A549 (cell line): ENCODE measurements around the gene KIRREL1. TPM values are rescaled to one million over a fixed set of nuclear protein-coding genes. Genes with fewer than 3 reads are reported as not detected.

Experiments
- ATAC-seq, 2 experiments: fragments of 200-7000 bp in 1 of 2; fragments of >200 bp in 1 of 2; cut with Nextera tagmentation in 1 of 2; cut with Tn5 transposase in 1 of 2; 3 replicates each; pipeline versions ENCODE4 v1.8.0 to v1.9.1; 2018 to 2020; ENCODE audit warnings: mild to moderate bottlenecking in 1 of 2, moderate library complexity in 1 of 2
- CTCF ChIA-PET: fragments of 300-600 bp; sonication (Branson Sonifier 250); formaldehyde crosslinking; extraction: SDS; loops from one replicate; lab custom pipeline; 2021; ENCODE audit warnings: antibody characterized with exemption, inconsistent platforms; lab: Yijun Ruan, JAX
- POLR2A ChIA-PET: fragments of 350-600 bp; formaldehyde crosslinking; extraction: SDS; loops from one replicate; lab custom pipeline; 2021; ENCODE audit warnings: antibody characterized with exemption, inconsistent platforms; lab: Yijun Ruan, JAX
- DNase-seq, 2 experiments: peaks; one replicate each; pipeline versions ENCODE4 v3.0.0 to v3.0.0-alpha.2; 2011 to 2016; ENCODE audit warnings: low read depth in 1 of 2, low spot score in 1 of 2
- FAIRE-seq: peaks from 2 replicates; lab custom pipeline; 2011; peaks lifted over from hg19 to GRCh38; lab: Jason Lieb, UNC
- H3K27ac ChIP-seq, 2 experiments: fragments of >200 bp; sonication (Bioruptor Twin); formaldehyde crosslinking; 3 replicates each; pipeline ENCODE4 v1.5.1; 2016 to 2017
- H3K4me1 ChIP-seq: fragments of >200 bp; sonication (Bioruptor Twin); formaldehyde crosslinking; 3 replicates; pipeline ENCODE4 v1.6.1; 2016
- H3K4me2 ChIP-seq: fragments of >200 bp; sonication (Bioruptor Twin); formaldehyde crosslinking; 3 replicates; pipeline ENCODE4 v1.6.1; 2016
- H3K4me3 ChIP-seq: fragments of >200 bp; sonication (Bioruptor Twin); formaldehyde crosslinking; 3 replicates; pipeline ENCODE4 v1.5.1; 2016
- H3K9me3 ChIP-seq: fragments of >200 bp; sonication (Bioruptor Twin); formaldehyde crosslinking; 3 replicates; pipeline ENCODE4 v1.6.1; 2016
- BHLHE40 ChIP-seq: IDR thresholded peaks from 2 replicates; pipeline ENCODE4 v1.6.1; 2012; ENCODE audit warnings: low read depth, low read length, inconsistent platforms
- CBX8 ChIP-seq: fragments of 200-600 bp; sonication (generic); IDR thresholded peaks from 2 replicates; pipeline ENCODE4 v1.6.1; 2016
- CEBPB ChIP-seq, 2 experiments: fragments of >200 bp in 1 of 2; sonication (Bioruptor Twin) in 1 of 2; formaldehyde crosslinking in 1 of 2; IDR thresholded peaks; 2 replicates each; pipeline ENCODE4 v1.6.1; 2012 to 2016
- EHF ChIP-seq: fragments of 250-450 bp; sonication (Bioruptor Pico); IDR thresholded peaks from 2 replicates; pipeline ENCODE4 v1.5.0; 2020; ENCODE audit warnings: mild to moderate bottlenecking
- ESRRA ChIP-seq: fragments of 150-350 bp; IDR thresholded peaks from 2 replicates; pipeline ENCODE4 v1.6.1; 2014; ENCODE audit warnings: mild to moderate bottlenecking, low read length, borderline replicate concordance
- FOSB ChIP-seq: fragments of 250-450 bp; sonication (Bioruptor Pico); IDR thresholded peaks from 2 replicates; pipeline ENCODE4 v1.5.0; 2020; ENCODE audit warnings: mild to moderate bottlenecking, moderate library complexity
- FOSL2 ChIP-seq, 2 experiments: fragments of 450-650 bp in 1 of 2; fragments of >200 bp in 1 of 2; sonication (Bioruptor Twin) in 1 of 2; formaldehyde crosslinking; IDR thresholded peaks; 2 replicates each; pipeline versions ENCODE4 v1.5.0 to v1.6.1; 2016 to 2020; ENCODE audit warnings: mild to moderate bottlenecking in 1 of 2, moderate library complexity in 1 of 2
- FOXS1 ChIP-seq: fragments of 250-450 bp; sonication (Bioruptor Pico); IDR thresholded peaks from 2 replicates; pipeline ENCODE4 v1.5.0; 2020; ENCODE audit warnings: mild to moderate bottlenecking, moderate library complexity
- HDAC2 ChIP-seq: fragments of 200-600 bp; sonication (generic); IDR thresholded peaks from 2 replicates; pipeline ENCODE4 v1.6.1; 2016
- HEYL ChIP-seq: fragments of 250-450 bp; sonication (Bioruptor Pico); IDR thresholded peaks from 2 replicates; pipeline ENCODE4 v1.8.0; 2021; ENCODE audit warnings: mild to moderate bottlenecking, moderate library complexity
- HOXB5 ChIP-seq: fragments of 250-450 bp; sonication (Bioruptor Pico); IDR thresholded peaks from 2 replicates; pipeline ENCODE4 v1.5.0; 2020; ENCODE audit warnings: mild to moderate bottlenecking, moderate library complexity
- JUNB ChIP-seq: fragments of >200 bp; sonication (Bioruptor Twin); formaldehyde crosslinking; IDR thresholded peaks from 2 replicates; pipeline ENCODE4 v1.6.1; 2016
- MYC ChIP-seq: IDR thresholded peaks from 2 replicates; pipeline ENCODE4 v1.6.1; 2012; ENCODE audit warnings: mild to moderate bottlenecking, inconsistent platforms, low read length, improper control_type of control experiment, borderline replicate concordance
- NFE2L2 ChIP-seq: fragments of 150-350 bp; conservative IDR thresholded peaks from 2 replicates; pipeline ENCODE4 v1.6.1; 2014; ENCODE audit warnings: low read length
- NR3C1 ChIP-seq: fragments of >200 bp; sonication (Bioruptor Twin); formaldehyde crosslinking; IDR thresholded peaks from 3 replicates; pipeline ENCODE4 v1.6.1; 2017
- POLR2AphosphoS2 ChIP-seq: conservative IDR thresholded peaks from 2 replicates; pipeline ENCODE4 v1.6.1; 2012; ENCODE audit warnings: low read length, improper control_type of control experiment, inconsistent platforms
- RAD21 ChIP-seq, 2 experiments: fragments of >200 bp in 1 of 2; sonication (Bioruptor Twin) in 1 of 2; formaldehyde crosslinking in 1 of 2; IDR thresholded peaks in 1 of 2; conservative IDR thresholded peaks in 1 of 2; 2 replicates in 1 of 2; 3 replicates in 1 of 2; pipeline ENCODE4 v1.6.1; 2012 to 2018; ENCODE audit warnings: inconsistent platforms in 1 of 2
- RFX5 ChIP-seq: fragments of 450-650 bp; IDR thresholded peaks from 2 replicates; pipeline ENCODE4 v1.7.1; 2014; ENCODE audit warnings: antibody characterized with exemption, mild to moderate bottlenecking, moderate library complexity
- RNF2 ChIP-seq: fragments of 200-600 bp; sonication (generic); IDR thresholded peaks from 2 replicates; pipeline ENCODE4 v1.6.1; 2016; ENCODE audit warnings: low read depth, mild to moderate bottlenecking, antibody characterized with exemption, moderate library complexity, borderline replicate concordance
- SMC3 ChIP-seq: fragments of >200 bp; sonication (Bioruptor Twin); formaldehyde crosslinking; IDR thresholded peaks from 3 replicates; pipeline ENCODE4 v1.6.1; 2018; ENCODE audit warnings: inconsistent platforms
- SREBF2 ChIP-seq: fragments of 450-650 bp; IDR thresholded peaks from 2 replicates; pipeline ENCODE4 v1.6.1; 2014; ENCODE audit warnings: mild to moderate bottlenecking, moderate library complexity
- TP53 ChIP-seq: fragments of 250-450 bp; sonication (Bioruptor Pico); IDR thresholded peaks from 2 replicates; pipeline ENCODE4 v1.5.0; 2021; ENCODE audit warnings: mild to moderate bottlenecking, moderate library complexity
- ZSCAN20 ChIP-seq: fragments of 250-450 bp; sonication (Bioruptor Pico); IDR thresholded peaks from 2 replicates; pipeline ENCODE4 v1.8.0; 2022; ENCODE audit warnings: mild to moderate bottlenecking, moderate library complexity
- WGBS: methylation state at CpG from one replicate; pipeline ENCODE4 v1.1.6; 2017; ENCODE audit errors: missing lambda C conversion rate; 5-methylcytosine and 5-hydroxymethylcytosine counted together
- polyA plus RNA-seq, 4 experiments: library from polyadenylated mRNA; depleted of rRNA in 3 of 4; stranded (reverse); fragments of >200 nt; fragmentation: RNase III in 1 of 4; extraction: RNeasy Plus Mini Kit Qiagen cat#74134 plus additional on column Dnase treatment in 1 of 4; gene quantifications; 2 replicates in 3 of 4; 3 replicates in 1 of 4; pipeline ENCODE4 v1.2.3, GENCODE V29; 2011 to 2017
- TF ChIP-seq, protein P1 (sequence below): fragments of 250-450 bp; sonication (Bioruptor Pico); IDR thresholded peaks from 2 replicates; pipeline ENCODE4 v1.5.0; 2020; ENCODE audit warnings: low read depth, mild to moderate bottlenecking, moderate library complexity
- TF ChIP-seq, protein P2 (sequence below): fragments of 150-350 bp; IDR thresholded peaks from 2 replicates; pipeline ENCODE4 v1.6.1; 2014; ENCODE audit warnings: low read depth, mild to moderate bottlenecking, low read length
- TF ChIP-seq, protein P3 (sequence below): IDR thresholded peaks from 2 replicates; pipeline ENCODE4 v1.6.1; 2012
- TF ChIP-seq, protein P4 (sequence below): fragments of 450-650 bp; IDR thresholded peaks from 2 replicates; pipeline ENCODE4 v1.6.1; 2014; ENCODE audit warnings: antibody characterized with exemption
- TF ChIP-seq, protein P5 (sequence below): IDR thresholded peaks from 2 replicates; pipeline ENCODE4 v1.6.1; 2012; ENCODE audit warnings: low read depth, borderline replicate concordance

The KIRREL1 gene
- polyA plus RNA-seq, 2 of the 4 experiments (the other 2 are of a cell fraction) = 18.7 to 41.3 TPM

DNA sequence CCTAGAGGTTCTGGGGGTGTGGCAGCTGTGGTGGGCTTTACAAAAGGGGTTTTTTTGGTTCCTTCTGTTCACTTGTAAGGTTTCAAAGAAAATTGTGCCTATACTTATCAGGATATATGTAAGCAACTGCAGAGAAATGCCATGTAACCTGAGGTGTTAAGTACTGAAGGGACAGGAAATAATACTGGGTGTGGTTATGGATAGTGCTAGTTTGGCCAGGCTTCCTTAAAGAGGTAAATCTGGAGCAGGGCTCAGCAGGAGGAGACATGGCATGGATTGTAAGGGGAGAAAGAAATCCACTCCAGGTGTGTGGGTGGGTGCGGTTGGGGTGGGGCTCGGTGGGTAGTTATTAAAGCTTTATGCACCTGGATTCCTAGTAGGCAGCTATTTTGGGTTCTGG lies 28.3 kb downstream of the KIRREL1 start (continued):
- TF ChIP-seq, protein P1, sequence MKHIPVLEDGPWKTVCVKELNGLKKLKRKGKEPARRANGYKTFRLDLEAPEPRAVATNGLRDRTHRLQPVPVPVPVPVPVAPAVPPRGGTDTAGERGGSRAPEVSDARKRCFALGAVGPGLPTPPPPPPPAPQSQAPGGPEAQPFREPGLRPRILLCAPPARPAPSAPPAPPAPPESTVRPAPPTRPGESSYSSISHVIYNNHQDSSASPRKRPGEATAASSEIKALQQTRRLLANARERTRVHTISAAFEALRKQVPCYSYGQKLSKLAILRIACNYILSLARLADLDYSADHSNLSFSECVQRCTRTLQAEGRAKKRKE (CRISPR knock-in tag) = no peak
- TF ChIP-seq ESRRA (no peak), FOXS1 (CRISPR knock-in tag) (no peak), RNF2 (no peak), SREBF2 (no peak), JUNB (no peak), POLR2AphosphoS2 (no peak), BHLHE40 (no peak), TP53 (CRISPR knock-in tag) (no peak), MYC (no peak), CBX8 (no peak)
- TF ChIP-seq, protein P2, sequence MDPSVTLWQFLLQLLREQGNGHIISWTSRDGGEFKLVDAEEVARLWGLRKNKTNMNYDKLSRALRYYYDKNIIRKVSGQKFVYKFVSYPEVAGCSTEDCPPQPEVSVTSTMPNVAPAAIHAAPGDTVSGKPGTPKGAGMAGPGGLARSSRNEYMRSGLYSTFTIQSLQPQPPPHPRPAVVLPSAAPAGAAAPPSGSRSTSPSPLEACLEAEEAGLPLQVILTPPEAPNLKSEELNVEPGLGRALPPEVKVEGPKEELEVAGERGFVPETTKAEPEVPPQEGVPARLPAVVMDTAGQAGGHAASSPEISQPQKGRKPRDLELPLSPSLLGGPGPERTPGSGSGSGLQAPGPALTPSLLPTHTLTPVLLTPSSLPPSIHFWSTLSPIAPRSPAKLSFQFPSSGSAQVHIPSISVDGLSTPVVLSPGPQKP = no peak

DNA sequence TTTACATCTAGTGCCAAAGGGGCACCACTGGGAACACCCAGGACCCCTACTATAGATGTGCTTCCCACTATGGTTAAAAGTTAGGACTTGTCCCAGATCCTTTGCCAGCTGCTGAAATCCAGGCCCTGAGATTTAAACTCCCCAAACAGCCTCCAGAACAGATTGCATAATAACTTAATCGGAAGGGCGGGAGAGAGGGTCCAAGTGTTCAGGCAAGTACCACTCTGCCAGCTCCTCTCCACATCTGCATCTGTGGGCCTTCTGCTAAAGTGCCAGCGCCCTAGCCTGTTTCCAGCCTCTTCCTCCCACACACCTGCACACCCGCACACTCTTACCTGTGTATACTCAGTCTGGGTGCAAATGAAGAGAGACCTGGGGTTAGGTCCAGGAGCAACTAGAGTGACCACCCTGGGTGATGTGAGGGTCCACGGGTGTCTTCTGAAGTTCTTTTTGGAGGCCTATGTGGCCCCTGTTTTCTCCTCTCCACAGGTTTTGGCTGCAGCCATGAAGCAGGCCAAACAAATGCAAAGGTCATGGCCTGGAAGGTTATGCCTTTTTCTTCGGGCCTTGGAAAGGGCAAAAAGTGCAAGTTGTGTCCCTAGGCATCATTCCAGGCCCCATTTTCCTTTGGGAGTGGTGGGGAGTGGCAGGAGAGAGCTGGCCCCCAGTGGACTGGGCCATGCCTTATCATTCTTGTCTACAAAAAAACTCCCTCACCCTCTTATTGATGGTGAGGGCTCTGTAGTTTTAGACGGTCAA lies 29.3 kb downstream of the KIRREL1 start:
- no peak overlapping the region for H3K4me3 ChIP-seq
- peak overlapping the region; percentile 69 for H3K4me2 ChIP-seq
- peak overlapping the region; percentile 89 to 98 for H3K27ac ChIP-seq
- peaks cover 84% of the 10 kb centered on the region for H3K4me1 ChIP-seq
- CTCF ChIA-PET = interaction anchor here (0.6 to 49.7 kb wide), 5 partner anchors 9 to 59 kb away, joined by 3 to 1281 read pairs (median 12); partner anchors contain the start of gene KIRREL1
- FAIRE-seq = no peak
- no peak for TF ChIP-seq FOSL2 (IDR thresholded peaks at IDR 0.05)
- TF ChIP-seq FOSL2 (CRISPR knock-in tag; IDR thresholded peaks at IDR 0.05) = no peak
- TF ChIP-seq CEBPB (IDR thresholded peaks at IDR 0.05) = peak in 1 of 2 experiments; percentile 27; a peak in 1 of 4 replicates
- WGBS = 56% methylated on average over 7 of the region's 7 CpGs
- no peaks in the 10 kb centered on the region for H3K9me3 ChIP-seq
- no peak for ATAC-seq
- no peak for DNase-seq
- POLR2A ChIA-PET = no interaction called here

DNA sequence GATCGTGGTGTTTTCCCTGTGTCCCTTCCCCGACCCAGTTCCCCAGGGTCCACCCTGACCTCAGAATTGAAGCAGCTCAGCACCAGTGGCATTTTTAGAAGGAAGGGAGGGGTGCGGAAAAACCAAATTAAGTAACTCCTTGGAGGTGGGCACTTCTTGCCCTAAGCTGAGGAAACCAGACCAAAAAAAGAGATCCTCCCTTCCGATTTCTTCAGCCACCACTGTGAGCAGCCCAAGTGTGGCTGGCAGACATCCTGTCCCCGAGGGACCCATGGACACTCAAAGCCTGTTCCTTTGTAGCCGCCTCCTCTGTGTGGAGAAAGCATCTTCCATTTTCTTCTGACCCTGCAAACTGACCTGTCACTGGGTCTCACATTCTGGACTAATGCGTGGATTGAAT lies 31.3 kb downstream of the KIRREL1 start:
- ATAC-seq = no peak
- TF ChIP-seq ESRRA = no peak
- no peak for TF ChIP-seq FOSB
- no peak for TF ChIP-seq RFX5
- TF ChIP-seq SREBF2 = no peak
- no peak for TF ChIP-seq NFE2L2
- TF ChIP-seq POLR2AphosphoS2 = no peak
- no peak for TF ChIP-seq HEYL
- TF ChIP-seq RAD21 (conservative IDR thresholded peaks at IDR 0.05 in 1 of 2, IDR thresholded peaks at IDR 0.05 in 1 of 2) = no peak
- TF ChIP-seq RNF2 = no peak
- TF ChIP-seq CEBPB (IDR thresholded peaks at IDR 0.05) = no peak
- TF ChIP-seq EHF (CRISPR knock-in tag) = no peak
- TF ChIP-seq NR3C1 = no peak
- TF ChIP-seq HDAC2 = no peak
- TF ChIP-seq HOXB5 (CRISPR knock-in tag) = no peak
- TF ChIP-seq, protein P3, sequence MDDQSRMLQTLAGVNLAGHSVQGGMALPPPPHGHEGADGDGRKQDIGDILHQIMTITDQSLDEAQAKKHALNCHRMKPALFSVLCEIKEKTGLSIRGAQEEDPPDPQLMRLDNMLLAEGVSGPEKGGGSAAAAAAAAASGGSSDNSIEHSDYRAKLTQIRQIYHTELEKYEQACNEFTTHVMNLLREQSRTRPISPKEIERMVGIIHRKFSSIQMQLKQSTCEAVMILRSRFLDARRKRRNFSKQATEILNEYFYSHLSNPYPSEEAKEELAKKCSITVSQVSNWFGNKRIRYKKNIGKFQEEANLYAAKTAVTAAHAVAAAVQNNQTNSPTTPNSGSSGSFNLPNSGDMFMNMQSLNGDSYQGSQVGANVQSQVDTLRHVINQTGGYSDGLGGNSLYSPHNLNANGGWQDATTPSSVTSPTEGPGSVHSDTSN = no peak
- no peak for TF ChIP-seq SMC3
- no peak for TF ChIP-seq BHLHE40
- TF ChIP-seq, protein P4, sequence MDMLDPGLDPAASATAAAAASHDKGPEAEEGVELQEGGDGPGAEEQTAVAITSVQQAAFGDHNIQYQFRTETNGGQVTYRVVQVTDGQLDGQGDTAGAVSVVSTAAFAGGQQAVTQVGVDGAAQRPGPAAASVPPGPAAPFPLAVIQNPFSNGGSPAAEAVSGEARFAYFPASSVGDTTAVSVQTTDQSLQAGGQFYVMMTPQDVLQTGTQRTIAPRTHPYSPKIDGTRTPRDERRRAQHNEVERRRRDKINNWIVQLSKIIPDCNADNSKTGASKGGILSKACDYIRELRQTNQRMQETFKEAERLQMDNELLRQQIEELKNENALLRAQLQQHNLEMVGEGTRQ = no peak
- TF ChIP-seq, protein P5, sequence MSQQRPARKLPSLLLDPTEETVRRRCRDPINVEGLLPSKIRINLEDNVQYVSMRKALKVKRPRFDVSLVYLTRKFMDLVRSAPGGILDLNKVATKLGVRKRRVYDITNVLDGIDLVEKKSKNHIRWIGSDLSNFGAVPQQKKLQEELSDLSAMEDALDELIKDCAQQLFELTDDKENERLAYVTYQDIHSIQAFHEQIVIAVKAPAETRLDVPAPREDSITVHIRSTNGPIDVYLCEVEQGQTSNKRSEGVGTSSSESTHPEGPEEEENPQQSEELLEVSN = no peak
- TF ChIP-seq ZSCAN20 (CRISPR knock-in tag) = no peak
- TF ChIP-seq, all 56 proteins: peak for 0
- CTCF ChIA-PET = interaction anchor here (1.9 to 49.7 kb wide), 3 partner anchors 11 to 61 kb away, joined by 3 to 1281 read pairs (median 92); partner anchors contain the start of gene KIRREL1
- POLR2A ChIA-PET = interaction anchor here (0.7 kb wide), 1 partner anchor 18 kb away, joined by 6 read pairs; no protein-coding TSS in a partner anchor
- H3K27ac ChIP-seq = peak overlapping the region in 1 of 2 experiments; percentile 73; a peak in 2 of 6 replicates
- H3K4me3 ChIP-seq = no peak overlapping the region
- no peaks in the 10 kb centered on the region for H3K9me3 ChIP-seq
- DNase-seq (no peak), FAIRE-seq (no peak)
- 84% methylated on average over 7 of the region's 7 CpGs for WGBS
- no peak overlapping the region for H3K4me2 ChIP-seq
- peaks cover 85% of the 10 kb centered on the region for H3K4me1 ChIP-seq
